HG03097 (cell line): Measurements from ENCODE around the gene TMPO.
"Not testable (repeated sequence)": the region's sequence is repeated elsewhere in the genome, so short reads cannot be mapped to it uniquely, and the experiment has no call there.

Source experiments
- ATAC-seq: cut with Tn5 transposase; IDR thresholded peaks from one replicate; pipeline ENCODE4 v1.9.1; 2021; ENCODE audit not compliant: unreplicated experiment, low FRiP score

The TMPO gene, protein sequence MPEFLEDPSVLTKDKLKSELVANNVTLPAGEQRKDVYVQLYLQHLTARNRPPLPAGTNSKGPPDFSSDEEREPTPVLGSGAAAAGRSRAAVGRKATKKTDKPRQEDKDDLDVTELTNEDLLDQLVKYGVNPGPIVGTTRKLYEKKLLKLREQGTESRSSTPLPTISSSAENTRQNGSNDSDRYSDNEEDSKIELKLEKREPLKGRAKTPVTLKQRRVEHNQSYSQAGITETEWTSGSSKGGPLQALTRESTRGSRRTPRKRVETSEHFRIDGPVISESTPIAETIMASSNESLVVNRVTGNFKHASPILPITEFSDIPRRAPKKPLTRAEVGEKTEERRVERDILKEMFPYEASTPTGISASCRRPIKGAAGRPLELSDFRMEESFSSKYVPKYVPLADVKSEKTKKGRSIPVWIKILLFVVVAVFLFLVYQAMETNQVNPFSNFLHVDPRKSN

DNA sequence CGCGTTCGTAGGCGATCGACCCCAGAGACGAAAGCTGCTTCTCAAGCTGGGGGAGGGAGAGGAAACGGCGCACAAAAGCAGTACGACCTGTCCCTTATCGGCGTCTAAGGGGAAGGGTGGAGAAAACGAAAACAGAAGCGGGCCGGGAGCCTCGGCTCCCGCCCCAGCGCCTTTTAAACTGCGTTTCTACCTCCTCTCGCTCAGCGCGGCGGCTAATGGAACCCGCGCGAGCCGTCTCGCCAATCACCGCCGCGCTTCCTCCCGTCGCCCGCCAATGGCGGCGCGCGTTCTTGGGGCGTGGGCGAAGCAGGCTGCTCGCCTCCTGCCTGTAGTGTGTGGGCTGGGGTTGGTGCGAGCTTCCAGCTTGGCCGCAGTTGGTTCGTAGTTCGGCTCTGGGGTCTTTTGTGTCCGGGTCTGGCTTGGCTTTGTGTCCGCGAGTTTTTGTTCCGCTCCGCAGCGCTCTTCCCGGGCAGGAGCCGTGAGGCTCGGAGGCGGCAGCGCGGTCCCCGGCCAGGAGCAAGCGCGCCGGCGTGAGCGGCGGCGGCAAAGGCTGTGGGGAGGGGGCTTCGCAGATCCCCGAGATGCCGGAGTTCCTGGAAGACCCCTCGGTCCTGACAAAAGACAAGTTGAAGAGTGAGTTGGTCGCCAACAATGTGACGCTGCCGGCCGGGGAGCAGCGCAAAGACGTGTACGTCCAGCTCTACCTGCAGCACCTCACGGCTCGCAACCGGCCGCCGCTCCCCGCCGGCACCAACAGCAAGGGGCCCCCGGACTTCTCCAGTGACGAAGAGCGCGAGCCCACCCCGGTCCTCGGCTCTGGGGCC, at the start of gene TMPO:
Gene TMPO, plus strand, starts transcription at position 304 of the 824 bp plus-strand sequence. Its CDS starts 278 bp downstream, at position 582.
- ATAC-seq, result peak; percentile 78

DNA sequence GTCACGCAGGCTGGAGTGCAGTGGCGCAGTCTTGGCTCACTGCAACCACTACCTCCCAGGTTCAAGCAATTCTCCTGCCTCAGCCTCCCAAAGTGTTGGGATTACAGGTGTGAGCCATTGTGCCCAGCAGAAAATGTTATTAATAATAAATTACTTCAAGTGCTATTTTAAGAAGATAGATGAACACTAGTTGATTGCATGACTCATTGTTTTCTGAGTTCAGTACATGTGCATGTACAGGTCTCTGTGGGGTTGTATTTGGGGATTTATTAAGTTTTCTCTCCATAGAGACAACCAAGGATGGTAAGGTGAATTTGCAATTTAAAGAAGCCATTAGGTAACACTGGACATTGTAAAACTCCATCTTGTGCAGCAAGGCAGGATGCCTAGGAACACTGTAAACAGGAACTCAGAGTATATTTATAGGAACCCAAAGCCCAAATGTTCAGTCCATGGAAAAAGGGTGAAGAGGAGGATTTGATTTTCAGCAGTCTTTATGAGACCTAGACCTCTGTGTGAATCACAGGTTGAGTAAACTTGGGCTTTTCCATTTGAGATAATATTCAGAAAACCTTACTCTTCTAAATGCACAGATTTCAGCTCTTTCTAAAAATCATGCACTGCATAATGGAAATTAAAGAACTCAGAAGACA, 49.3 kb upstream of the TMPO start:
- no peak for ATAC-seq

DNA sequence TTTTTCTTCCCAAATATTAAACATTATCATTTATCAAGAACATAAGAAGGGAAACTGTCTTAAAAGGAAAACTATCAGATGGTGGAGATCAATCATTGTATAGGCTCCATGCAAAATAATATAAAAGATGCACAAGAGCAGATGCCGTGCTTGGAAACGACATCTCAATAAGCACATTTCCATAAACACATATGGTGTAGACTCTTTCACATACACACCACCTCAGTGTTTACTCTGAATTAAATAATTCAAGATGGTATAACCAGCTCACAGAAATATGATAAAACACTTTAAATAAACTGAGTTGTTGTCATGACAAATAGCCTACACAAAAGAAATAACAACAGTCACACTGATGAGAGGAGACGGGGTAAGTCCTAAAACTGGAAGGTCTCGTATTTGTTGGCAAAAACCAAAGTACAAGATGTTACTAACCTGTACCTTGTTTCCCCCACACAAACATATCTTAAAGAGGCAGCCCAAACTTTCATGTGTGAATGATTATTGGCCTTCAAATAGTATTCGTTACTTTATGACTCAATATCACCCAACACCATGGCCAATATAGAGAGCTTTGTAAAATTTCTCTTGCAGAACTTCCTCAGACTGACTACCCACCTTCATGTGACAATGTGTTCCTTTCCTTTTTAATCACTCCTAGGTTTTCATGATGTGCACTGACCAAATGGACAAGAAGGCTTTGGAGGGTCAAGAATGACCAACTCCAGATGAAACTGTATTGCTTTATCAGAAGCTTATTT, 48.6 kb upstream of the TMPO start:
- ATAC-seq, result no peak

DNA sequence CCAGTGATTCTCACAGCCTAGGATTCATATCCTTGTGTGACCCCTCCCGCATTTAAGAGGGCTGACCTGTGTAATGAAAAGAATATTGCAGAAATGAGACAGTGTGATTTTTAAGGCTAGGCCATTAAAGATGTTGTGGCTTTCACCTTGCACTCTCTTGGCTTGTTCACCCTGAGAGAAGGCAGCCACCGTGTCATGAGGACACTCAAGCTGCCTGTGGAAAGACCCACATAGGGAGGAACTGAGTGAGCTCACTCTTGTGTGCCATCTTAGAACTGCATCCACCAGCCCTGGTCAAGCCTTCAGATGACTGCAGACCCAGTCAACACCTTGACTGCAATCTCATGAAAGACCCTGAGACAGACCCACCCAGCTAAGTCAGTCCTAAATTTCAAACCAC, 46.3 kb upstream of the TMPO start:
- ATAC-seq, result no peak

DNA sequence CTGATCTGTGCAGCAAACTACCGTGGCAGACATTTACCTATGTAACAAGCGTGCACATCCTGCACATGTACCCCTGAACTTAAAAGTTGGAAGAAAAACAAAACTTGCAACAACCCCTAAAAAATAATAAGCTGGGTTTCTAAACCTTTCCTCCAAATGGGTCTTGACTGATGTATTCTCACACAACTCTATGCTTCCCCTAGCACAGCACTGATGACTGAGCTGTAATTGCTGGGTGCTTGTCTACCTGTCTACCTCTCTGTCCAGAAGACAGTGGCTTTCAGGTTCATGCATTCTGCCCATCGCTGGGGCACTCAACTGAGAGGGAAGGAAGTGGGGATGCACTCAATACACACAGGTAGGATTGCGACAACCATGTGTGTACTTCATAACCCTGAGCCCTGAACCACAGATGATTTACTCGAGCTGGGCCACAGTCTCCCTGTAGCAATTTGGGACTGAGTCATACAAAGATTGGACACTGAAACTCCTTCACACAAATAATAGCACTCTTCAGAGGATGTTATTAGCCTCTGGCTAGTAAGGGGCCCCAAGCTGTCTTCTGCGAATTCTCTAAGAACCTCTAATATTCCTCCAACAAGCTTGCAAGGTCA, 44.8 kb upstream of the TMPO start:
- peak; percentile 65 for ATAC-seq

DNA sequence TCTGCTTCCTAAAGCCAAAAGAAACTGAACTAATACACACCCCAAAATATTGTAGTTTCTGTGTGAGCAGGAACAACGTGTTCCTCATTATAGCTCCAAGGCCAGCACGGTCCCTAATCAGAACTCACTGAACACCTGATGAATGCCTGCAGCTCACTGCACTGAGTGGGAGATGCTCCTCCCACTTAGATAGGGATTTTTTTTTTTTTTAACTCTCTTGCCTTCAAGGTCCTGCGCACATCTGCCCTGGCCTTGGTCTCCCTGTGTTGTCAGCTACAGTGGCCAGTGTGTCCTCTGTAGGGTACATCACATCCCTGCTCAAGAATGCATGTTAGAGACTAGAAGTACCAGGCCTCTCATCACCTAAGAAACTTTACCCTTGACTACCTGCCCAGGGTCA, 44.3 kb upstream of the TMPO start:
- peak; percentile 8 for ATAC-seq

DNA sequence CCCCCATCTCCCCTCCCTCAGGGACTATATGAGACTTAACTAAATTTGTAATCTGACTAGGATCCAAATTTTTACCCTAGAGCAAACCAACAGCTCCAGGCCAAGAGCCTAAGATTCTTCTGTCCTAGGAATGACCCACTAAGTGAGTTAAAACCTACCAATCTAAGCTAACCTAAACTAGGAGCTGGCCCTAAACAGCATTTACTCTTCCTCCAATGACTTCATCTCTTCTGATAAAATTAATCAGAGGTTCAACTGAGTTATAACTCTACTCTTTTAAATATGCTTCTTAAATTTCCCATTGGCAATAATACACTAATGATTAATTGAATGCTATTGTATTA, 39.9 kb upstream of the TMPO start:
- ATAC-seq, result no peak

DNA sequence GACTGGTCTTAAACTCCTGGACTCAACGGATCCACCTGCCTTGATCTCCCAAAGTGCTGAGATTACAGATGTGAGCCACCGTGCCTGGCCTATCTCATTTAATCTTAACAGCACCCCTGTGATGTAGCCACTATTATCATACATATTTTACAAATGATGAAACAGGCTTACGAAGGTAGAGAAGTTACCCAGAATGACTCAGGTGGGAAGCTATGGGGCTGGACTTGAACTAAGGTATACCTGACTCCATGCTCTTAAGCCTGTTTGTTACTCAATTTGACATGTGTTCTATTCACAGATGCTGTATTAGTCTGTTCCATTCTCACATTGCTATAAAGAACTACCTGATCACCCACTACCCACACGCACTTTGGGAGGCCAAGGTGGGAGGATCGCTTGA, 36.8 kb upstream of the TMPO start:
- no peak for ATAC-seq

DNA sequence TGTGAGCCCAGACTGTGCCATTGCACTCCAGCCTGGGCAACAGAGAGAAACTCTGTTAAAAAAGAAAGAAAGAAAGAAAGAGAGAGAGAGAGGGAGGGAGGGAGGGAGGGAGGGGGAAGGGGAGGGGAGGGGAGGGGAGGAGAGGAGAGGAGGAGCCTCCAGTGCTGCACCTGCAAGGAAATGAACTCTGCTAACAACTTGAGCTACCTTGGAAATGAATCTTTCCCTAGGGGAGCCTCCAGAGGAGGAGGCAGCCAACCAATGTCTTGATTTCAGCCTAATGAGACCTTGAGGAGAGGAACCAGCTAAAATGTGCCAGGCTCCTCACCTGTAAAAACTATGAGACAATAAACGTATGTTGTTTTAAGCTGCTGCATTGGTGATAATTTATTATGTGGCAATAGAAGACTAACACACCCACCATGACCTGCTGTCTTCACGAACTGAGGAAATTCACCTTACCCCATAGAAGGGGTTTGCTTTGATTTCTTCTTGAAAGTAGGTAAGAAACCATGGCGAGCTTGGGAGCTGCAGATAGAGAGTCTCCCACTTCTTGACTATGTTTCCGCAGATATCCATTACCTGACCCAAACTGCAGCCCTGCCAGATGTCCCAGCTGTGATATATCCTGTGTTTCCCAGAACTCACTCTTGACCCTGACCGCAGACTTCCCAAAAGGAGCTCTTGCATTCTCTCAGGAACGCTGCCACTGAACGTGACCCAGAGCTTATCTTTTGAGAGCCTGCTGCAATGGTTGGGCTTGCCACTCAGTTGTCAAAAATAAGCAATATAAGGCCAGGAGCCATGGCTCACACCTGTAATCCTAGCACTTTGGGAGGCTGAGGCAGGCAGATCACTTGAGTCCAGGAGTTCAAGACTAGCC, 31.5 kb upstream of the TMPO start:
- no peak for ATAC-seq

DNA sequence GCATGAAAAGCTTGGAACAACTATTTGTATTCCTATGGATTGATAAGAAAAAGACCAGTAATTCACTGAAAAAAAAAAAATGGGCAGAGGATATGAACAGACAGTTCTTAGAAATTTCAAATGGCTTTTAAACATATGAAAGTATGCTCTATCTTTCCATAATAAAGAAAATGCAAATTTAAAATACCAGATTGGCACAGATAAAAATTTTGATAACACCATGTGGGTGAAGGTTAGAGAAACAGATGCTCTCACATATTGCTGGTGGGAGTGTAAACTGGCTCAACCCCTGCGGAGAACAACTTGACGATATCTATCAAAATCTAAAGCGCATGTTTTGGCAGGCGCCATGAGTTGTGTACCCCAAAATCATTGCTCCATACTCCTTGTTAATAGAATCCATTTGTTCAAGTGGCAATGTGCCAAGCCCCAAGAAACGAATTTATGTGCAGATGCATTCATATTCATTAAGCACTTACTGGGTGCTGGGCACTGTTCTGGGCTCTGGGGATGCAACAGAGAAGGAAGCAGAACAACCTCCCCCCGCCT, 29.5 kb upstream of the TMPO start:
- no peak for ATAC-seq

DNA sequence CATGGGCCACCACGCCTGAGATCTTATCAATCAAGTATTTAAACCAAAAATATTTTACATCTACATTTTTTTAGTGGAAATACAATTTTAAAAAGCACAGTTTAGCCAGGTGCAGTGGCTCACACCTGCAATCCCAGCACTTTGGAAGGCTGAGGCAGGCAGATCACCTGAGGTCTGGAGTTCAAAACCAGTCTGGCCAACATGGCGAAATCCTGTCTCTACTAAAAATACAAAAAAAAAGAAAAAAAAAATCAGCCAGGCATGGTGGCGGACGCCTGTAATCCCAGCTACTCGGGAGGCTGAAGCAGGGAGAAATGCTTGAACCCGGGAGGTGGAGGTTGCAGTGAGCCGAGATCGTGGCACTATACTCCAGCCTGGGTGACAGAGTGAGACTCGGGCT, 27.0 kb upstream of the TMPO start:
- ATAC-seq, result not testable (repeated sequence)

DNA sequence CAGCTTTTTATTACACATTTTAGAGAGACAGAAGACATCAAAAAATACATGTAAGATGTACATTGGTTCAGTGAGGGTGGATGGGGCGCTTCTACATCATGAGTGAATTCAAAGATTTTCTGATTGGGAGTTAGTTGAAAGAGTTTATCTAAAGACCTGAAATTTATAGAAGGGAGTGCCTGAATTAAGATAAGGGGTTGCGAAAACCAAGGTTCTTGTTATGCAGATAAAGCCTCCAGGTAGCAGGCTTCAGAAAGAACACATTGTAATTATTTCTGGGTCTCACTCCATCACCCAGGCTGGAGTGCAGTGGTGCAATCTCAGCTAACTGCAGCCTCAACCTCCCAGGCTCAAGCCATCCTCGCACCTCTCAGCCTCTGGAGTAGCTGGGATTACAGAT, 26.2 kb upstream of the TMPO start:
- no peak for ATAC-seq

DNA sequence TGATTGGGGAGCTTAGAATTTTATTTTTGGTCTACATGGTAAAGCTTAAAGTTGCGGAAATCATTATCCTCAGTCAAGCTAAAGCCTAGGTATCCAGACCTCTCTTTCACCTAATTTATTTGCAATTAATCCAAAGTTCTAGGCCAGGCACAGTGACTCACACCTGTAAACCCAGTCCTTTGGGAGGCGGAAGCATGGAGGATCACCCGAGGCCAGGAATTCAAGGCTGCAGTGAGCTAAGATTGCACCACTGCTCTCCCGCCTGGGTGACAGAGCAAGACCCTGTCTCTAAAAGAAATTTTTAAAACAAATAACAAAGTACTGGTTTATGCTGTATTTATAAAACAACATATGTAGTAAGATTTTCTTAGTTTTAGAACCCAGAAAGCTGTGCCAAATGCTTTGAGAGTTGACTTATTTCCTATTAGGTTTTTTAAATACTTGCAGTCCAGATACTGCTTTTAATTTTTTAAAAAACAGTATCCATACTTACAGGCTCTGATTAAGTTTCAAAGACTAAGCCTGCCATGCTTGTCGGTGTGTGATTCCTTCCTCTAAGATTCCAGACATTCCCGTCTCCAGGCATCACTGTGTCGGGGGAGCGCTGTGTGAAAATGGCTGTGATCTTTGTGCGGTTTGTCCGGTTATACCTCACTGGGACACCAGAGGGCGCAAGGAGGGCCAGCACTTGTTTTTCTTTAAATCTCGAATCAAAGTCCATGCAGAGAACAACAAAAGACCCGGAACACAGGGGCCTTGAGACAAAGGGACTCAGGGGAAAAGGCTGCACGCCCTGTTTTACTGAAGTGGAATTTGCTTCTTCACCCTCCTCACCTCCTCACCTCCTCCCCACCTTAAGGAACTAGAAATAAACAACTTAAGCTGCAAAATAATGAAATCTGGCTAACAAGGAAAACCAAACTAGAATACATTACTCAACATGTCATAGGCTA, 24.6 kb upstream of the TMPO start:
- ATAC-seq, result peak; percentile 89

DNA sequence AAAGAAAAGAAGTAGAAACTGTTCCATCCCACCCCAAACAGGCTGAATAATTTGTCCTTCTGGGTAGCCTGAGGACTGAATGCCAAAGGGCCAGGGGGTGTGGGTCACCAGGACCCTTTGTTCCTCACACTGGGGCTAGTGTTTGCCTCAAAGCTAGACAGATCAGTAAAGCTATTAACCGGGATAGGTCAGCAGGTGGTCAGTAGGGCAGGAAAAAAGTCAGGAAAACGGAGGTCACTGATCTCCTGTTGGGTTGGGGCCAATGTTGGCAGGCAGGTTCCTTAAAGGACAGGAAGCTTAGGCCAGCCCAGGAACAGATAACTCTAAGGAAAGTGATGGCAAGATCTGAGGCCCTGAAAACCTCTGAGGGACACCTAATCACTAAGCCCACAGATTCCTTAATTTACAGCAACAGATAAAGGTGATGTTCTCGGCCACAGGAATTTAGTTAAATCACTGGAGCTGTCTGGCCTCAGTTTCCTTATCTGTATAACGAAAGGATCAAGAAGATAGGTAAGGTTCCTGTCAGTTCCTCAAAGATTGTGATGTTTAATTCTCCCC, 22.7 kb upstream of the TMPO start:
- no peak for ATAC-seq

DNA sequence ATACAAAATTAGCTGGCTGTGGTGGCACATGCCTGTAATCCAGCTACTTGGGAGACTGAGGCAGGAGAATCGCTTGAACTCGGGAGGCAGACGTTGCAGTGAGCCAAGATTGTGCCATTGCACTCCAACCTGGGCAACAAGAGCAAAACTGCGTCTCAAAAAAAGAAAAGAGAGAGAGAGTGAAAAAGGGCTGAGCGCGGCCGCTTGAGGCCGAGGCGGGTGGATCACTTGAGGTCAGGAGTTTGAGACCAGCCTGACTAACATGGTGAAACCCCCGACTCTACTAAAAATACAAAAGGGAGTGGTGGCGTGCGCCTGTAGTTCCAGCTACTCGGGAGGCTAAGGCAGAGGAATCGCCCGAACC, 14.1 kb upstream of the TMPO start:
- not testable (repeated sequence) for ATAC-seq

DNA sequence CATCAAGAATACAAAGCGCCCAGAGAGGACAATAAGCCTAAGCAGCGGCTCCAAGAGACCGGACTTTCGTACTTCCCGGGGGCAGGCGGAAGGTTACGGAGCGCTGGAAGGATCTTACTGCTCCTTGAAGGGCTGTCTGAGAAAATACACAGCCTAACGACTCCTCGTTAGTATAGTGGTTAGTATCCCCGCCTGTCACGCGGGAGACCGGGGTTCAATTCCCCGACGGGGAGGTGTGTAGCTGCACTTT, 12.1 kb upstream of the TMPO start:
- ATAC-seq, result peak; percentile 64

DNA sequence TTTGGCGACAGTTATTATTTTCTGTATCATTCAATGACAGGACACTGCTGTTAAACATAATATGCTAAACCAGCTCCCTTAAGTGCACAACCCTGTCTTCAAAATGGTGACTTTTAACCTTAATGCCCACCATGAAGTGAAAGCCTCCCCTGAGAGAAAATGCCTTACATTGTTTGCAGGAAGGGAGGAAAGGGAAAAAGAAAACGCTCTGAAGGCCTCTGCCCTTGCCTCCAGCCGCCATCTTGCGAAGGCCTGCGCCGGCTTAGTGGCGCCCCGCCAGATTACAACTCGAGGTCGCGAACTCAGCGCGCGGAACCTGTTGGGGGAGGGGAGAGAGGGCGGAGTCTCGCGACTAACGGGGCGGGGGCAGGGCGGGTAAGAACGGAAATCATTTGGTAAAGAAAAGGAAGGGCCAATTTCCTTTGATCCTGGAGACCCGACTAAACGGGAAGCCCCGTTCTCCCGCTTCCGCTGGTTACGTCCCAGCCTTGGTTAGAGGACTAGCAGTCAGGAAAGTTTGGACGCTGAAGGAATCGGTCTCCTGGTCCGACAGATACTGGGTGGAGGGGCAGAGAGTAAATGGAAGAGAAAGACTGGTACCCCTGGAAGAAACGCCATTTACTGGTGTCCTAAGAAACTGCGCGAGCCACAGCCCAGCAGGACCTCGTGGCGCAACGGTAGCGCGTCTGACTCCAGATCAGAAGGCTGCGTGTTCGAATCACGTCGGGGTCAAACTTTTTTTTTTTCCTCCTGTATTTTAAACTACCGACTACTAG, 11.6 kb upstream of the TMPO start:
- peak; percentile 74 for ATAC-seq
